DOHH2 (cell line): ENCODE data around the gene ME3.

Experiments
- H3F3A ChIP-seq: fragments of 200-600 bp; sonication (generic), shearing (Covaris generic); 2 replicates; pipeline ENCODE4 v1.6.0; 2016; ENCODE audit warnings: antibody characterized with exemption, mild to moderate bottlenecking; ENCODE audit not compliant: control insufficient read depth, insufficient read depth
- H3K27ac ChIP-seq: fragments of 200-600 bp; sonication (generic); 2 replicates; pipeline ENCODE4 v1.5.1; 2014; ENCODE audit warnings: low read depth, mild to moderate bottlenecking, low read length, moderate library complexity
- H3K27me3 ChIP-seq: fragments of 200-600 bp; sonication (generic); 2 replicates; pipeline ENCODE4 v1.6.1; 2014; ENCODE audit warnings: mild to moderate bottlenecking, low read length, mixed read lengths; ENCODE audit not compliant: control insufficient read depth
- H3K36me3 ChIP-seq: fragments of 200-600 bp; sonication (generic); 2 replicates; pipeline ENCODE4 v1.6.1; 2014; ENCODE audit warnings: mild to moderate bottlenecking, low read length, moderate library complexity, mixed read lengths; ENCODE audit not compliant: control insufficient read depth
- H3K4me1 ChIP-seq: fragments of 200-600 bp; sonication (generic); 2 replicates; pipeline ENCODE4 v1.6.1; 2014; ENCODE audit warnings: mild to moderate bottlenecking, low read length, mixed read lengths; ENCODE audit not compliant: control insufficient read depth
- H3K4me2 ChIP-seq: fragments of 200-600 bp; sonication (generic); 2 replicates; pipeline ENCODE4 v1.6.0; 2014; ENCODE audit warnings: mild to moderate bottlenecking, low read length, moderate library complexity
- H3K4me3 ChIP-seq: fragments of 200-600 bp; sonication (generic); 2 replicates; pipeline ENCODE4 v1.5.1; 2014; ENCODE audit warnings: mild to moderate bottlenecking, low read length, mixed read lengths
- H3K79me2 ChIP-seq: fragments of 200-600 bp; sonication (generic); 2 replicates; pipeline ENCODE4 v1.6.1; 2014; ENCODE audit warnings: mild to moderate bottlenecking, low read length, mixed read lengths; ENCODE audit not compliant: control insufficient read depth
- H3K9me2 ChIP-seq: fragments of 200-600 bp; sonication (generic); replicated peaks from 2 replicates; pipeline ENCODE4 v1.6.1; 2014; ENCODE audit warnings: mild to moderate bottlenecking, low read length, mixed read lengths; ENCODE audit not compliant: control insufficient read depth
- H3K9me3 ChIP-seq: fragments of 200-600 bp; sonication (generic); 2 replicates; pipeline ENCODE4 v1.6.1; 2014; ENCODE audit warnings: antibody characterized with exemption, low read length, mixed read lengths; ENCODE audit not compliant: control insufficient read depth, insufficient read depth
- H4K20me1 ChIP-seq: fragments of 200-600 bp; sonication (generic); 2 replicates; pipeline ENCODE4 v1.6.0; 2014; ENCODE audit warnings: low read depth, mild to moderate bottlenecking, antibody characterized with exemption, low read length, moderate library complexity; ENCODE audit not compliant: control insufficient read depth, insufficient read depth
- EZH2phosphoT487 ChIP-seq: fragments of 200-600 bp; sonication (generic); IDR thresholded peaks from 2 replicates; pipeline ENCODE4 v1.6.1; 2017; ENCODE audit warnings: borderline replicate concordance, mild to moderate bottlenecking, antibody characterized with exemption, low read length, moderate library complexity, mixed read lengths
- TF ChIP-seq, protein P1 (sequence below): fragments of 200-600 bp; sonication (generic); IDR thresholded peaks from one replicate; pipeline ENCODE4 v1.5.1; 2014; ENCODE audit warnings: antibody characterized with exemption, mild to moderate bottlenecking, low read depth, low read length; ENCODE audit not compliant: poor library complexity, severe bottlenecking

The ME3 gene

GRCh38 chr11:86395061-86395551 is 277.3 kb downstream of the ME3 start:
- Histone ChIP-seq H3K27me3 (no peaks in the 10 kb centered on the region), H3K4me1 (no peaks in the 10 kb centered on the region), H3K9me3 (no peaks in the 10 kb centered on the region), H3K79me2 (no peaks in the 10 kb centered on the region), H3K36me3 (no peaks in the 10 kb centered on the region), H4K20me1 (no peaks in the 10 kb centered on the region; the same call in 1 of the 2 replicates), H3K4me2 (no peak overlapping the region), H3K27ac (no peak overlapping the region), H3K9me2 (no peaks in the 10 kb centered on the region), H3K4me3 (no peak overlapping the region), H3F3A (no peaks in the 10 kb centered on the region)
- no peak for TF ChIP-seq EZH2phosphoT487
- TF ChIP-seq, protein P1, sequence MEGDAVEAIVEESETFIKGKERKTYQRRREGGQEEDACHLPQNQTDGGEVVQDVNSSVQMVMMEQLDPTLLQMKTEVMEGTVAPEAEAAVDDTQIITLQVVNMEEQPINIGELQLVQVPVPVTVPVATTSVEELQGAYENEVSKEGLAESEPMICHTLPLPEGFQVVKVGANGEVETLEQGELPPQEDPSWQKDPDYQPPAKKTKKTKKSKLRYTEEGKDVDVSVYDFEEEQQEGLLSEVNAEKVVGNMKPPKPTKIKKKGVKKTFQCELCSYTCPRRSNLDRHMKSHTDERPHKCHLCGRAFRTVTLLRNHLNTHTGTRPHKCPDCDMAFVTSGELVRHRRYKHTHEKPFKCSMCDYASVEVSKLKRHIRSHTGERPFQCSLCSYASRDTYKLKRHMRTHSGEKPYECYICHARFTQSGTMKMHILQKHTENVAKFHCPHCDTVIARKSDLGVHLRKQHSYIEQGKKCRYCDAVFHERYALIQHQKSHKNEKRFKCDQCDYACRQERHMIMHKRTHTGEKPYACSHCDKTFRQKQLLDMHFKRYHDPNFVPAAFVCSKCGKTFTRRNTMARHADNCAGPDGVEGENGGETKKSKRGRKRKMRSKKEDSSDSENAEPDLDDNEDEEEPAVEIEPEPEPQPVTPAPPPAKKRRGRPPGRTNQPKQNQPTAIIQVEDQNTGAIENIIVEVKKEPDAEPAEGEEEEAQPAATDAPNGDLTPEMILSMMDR = no peak
